H9 (cell line): ENCODE measurements around the gene R3HDML. TPM values are rescaled to one million over a fixed set of nuclear protein-coding genes. Genes with fewer than 3 reads are reported as not detected.
A peak's percentile ranks its signal among the peaks of the same experiment; 100 is the strongest.

ENCODE experiments used
- DNase-seq: peaks from one replicate; pipeline ENCODE4 v3.0.0-alpha.2; 2017
- H2AFZ ChIP-seq: one replicate; pipeline ENCODE4 v1.6.1; 2013; ENCODE audit warnings: mild to moderate bottlenecking, low read length, control low read depth, moderate library complexity
- H2AK5ac ChIP-seq: 2 replicates; pipeline ENCODE4 v1.6.1; 2013; ENCODE audit warnings: low read length, control low read depth, mixed read lengths; ENCODE audit not compliant: insufficient read length
- H2BK120ac ChIP-seq: one replicate; pipeline ENCODE4 v1.6.1; 2013; ENCODE audit warnings: low read depth, mild to moderate bottlenecking, low read length, control low read depth, inconsistent platforms; ENCODE audit not compliant: poor library complexity, severe bottlenecking
- H2BK12ac ChIP-seq: 2 replicates; pipeline ENCODE4 v1.6.1; 2013; ENCODE audit warnings: low read length, control low read depth, mixed read lengths, low read depth; ENCODE audit not compliant: insufficient read length
- H2BK15ac ChIP-seq: 2 replicates; pipeline ENCODE4 v1.6.1; 2013; ENCODE audit warnings: low read depth, low read length, control low read depth
- H2BK20ac ChIP-seq: one replicate; pipeline ENCODE4 v1.6.1; 2013; ENCODE audit warnings: low read depth, mild to moderate bottlenecking, low read length, control low read depth, inconsistent platforms; ENCODE audit not compliant: poor library complexity, severe bottlenecking
- H2BK5ac ChIP-seq: 2 replicates; pipeline ENCODE4 v1.6.1; 2013; ENCODE audit warnings: low read length, control low read depth, mixed read lengths; ENCODE audit not compliant: insufficient read length
- H3K14ac ChIP-seq: 2 replicates; pipeline ENCODE4 v1.6.1; 2013; ENCODE audit warnings: low read length, control low read depth; ENCODE audit not compliant: insufficient read depth
- H3K18ac ChIP-seq: 2 replicates; pipeline ENCODE4 v1.6.1; 2013; ENCODE audit warnings: low read depth, mild to moderate bottlenecking, mixed read lengths, low read length, control low read depth; ENCODE audit not compliant: insufficient read length
- H3K23ac ChIP-seq: 2 replicates; pipeline ENCODE4 v1.6.1; 2013; ENCODE audit warnings: low read length, control low read depth, mixed read lengths, low read depth; ENCODE audit not compliant: insufficient read length
- H3K23me2 ChIP-seq: 2 replicates; pipeline ENCODE4 v1.6.1; 2013; ENCODE audit warnings: low read depth, mild to moderate bottlenecking, mixed read lengths, low read length, control low read depth; ENCODE audit not compliant: insufficient read length, poor library complexity, severe bottlenecking
- H3K27ac ChIP-seq: 2 replicates; pipeline ENCODE4 v1.5.1; 2013; ENCODE audit warnings: low read length, control low read depth, mixed read lengths, low read depth; ENCODE audit not compliant: insufficient read length
- H3K27me3 ChIP-seq: 2 replicates; pipeline ENCODE4 v1.6.1; 2013; ENCODE audit warnings: low read length, control low read depth, inconsistent platforms; ENCODE audit not compliant: insufficient read depth
- H3K4ac ChIP-seq: 2 replicates; pipeline ENCODE4 v1.6.1; 2013; ENCODE audit warnings: low read depth, mild to moderate bottlenecking, control low read depth, inconsistent platforms, low read length, moderate library complexity
- H3K4me1 ChIP-seq: 2 replicates; pipeline ENCODE4 v1.6.1; 2013; ENCODE audit warnings: low read length, control low read depth, inconsistent platforms; ENCODE audit not compliant: insufficient read depth
- H3K4me2 ChIP-seq: 2 replicates; pipeline ENCODE4 v1.6.1; 2013; ENCODE audit warnings: low read length, control low read depth, mixed read lengths; ENCODE audit not compliant: insufficient read length, insufficient read depth
- H3K56ac ChIP-seq: 2 replicates; pipeline ENCODE4 v1.6.1; 2013; ENCODE audit warnings: low read depth, mild to moderate bottlenecking, mixed read lengths, low read length, control low read depth; ENCODE audit not compliant: insufficient read length
- H3K79me1 ChIP-seq: 2 replicates; pipeline ENCODE4 v1.6.1; 2013; ENCODE audit warnings: low read depth, mild to moderate bottlenecking, moderate library complexity, low read length, control low read depth, inconsistent platforms; ENCODE audit not compliant: insufficient read depth, poor library complexity, severe bottlenecking
- H3K79me2 ChIP-seq: 2 replicates; pipeline ENCODE4 v1.6.1; 2013; ENCODE audit warnings: low read length, control low read depth, inconsistent platforms; ENCODE audit not compliant: insufficient read depth
- H3K9ac ChIP-seq: 2 replicates; pipeline ENCODE4 v1.6.1; 2013; ENCODE audit warnings: low read length, control low read depth, mixed read lengths; ENCODE audit not compliant: insufficient read length; ENCODE audit errors: extremely low read depth
- H3K9me3 ChIP-seq: one replicate; pipeline ENCODE4 v1.6.1; 2013; ENCODE audit warnings: low read depth, low read length, inconsistent platforms; ENCODE audit not compliant: control insufficient read depth
- H3T11ph ChIP-seq: one replicate; pipeline ENCODE4 v1.6.1; 2013; ENCODE audit warnings: mild to moderate bottlenecking, low read length, control low read depth, inconsistent platforms
- H4K20me1 ChIP-seq: one replicate; pipeline ENCODE4 v1.6.1; 2013; ENCODE audit not compliant: control insufficient read depth, insufficient read length, insufficient read depth
- H4K5ac ChIP-seq: 2 replicates; pipeline ENCODE4 v1.6.1; 2013; ENCODE audit warnings: low read depth, mild to moderate bottlenecking, mixed read lengths, low read length, control low read depth; ENCODE audit not compliant: insufficient read length
- H4K8ac ChIP-seq: replicated peaks from 2 replicates; pipeline ENCODE4 v1.6.1; 2013; ENCODE audit warnings: low read length, control low read depth, mixed read lengths, low read depth; ENCODE audit not compliant: insufficient read length
- H4K91ac ChIP-seq: 2 replicates; pipeline ENCODE4 v1.6.1; 2013; ENCODE audit warnings: low read depth, mild to moderate bottlenecking, moderate library complexity, mixed read lengths, low read length, control low read depth; ENCODE audit not compliant: insufficient read length
- H3K27ac Mint-ChIP-seq, 3 experiments: 2 replicates in 2 of 3; 3 replicates in 1 of 3; pipeline ENCODE4 v1.8.0; 2020 to 2021; ENCODE audit warnings: mixed read lengths in 3 of 3, mild to moderate bottlenecking in 1 of 3, moderate library complexity in 1 of 3
- H3K27me3 Mint-ChIP-seq: 2 replicates; pipeline ENCODE4 v1.8.0; 2021; ENCODE audit warnings: low read depth, mild to moderate bottlenecking, moderate library complexity, mixed read lengths
- H3K36me3 Mint-ChIP-seq, 3 experiments: 2 replicates in 2 of 3; 3 replicates in 1 of 3; pipeline ENCODE4 v1.8.0; 2020 to 2021; ENCODE audit warnings: low read depth in 3 of 3, mixed read lengths in 3 of 3; ENCODE audit not compliant: insufficient read depth in 1 of 3
- H3K4me1 Mint-ChIP-seq, 2 experiments: 2 replicates each; pipeline ENCODE4 v1.8.0; 2020; ENCODE audit warnings: mixed read lengths in 2 of 2
- H3K4me3 Mint-ChIP-seq, 2 experiments: 2 replicates in 1 of 2; 3 replicates in 1 of 2; pipeline ENCODE4 v1.8.0; 2020 to 2021; ENCODE audit warnings: mild to moderate bottlenecking in 2 of 2, mixed read lengths in 2 of 2, moderate library complexity in 1 of 2
- H3K9me3 Mint-ChIP-seq, 2 experiments: 2 replicates in 1 of 2; 3 replicates in 1 of 2; pipeline ENCODE4 v1.8.0; 2020; ENCODE audit warnings: mild to moderate bottlenecking in 2 of 2, mixed read lengths in 2 of 2, moderate library complexity in 1 of 2
- CTCF ChIP-seq: fragments of 200-600 bp; sonication (generic); conservative IDR thresholded peaks from 3 replicates; pipeline ENCODE4 v1.8.0; 2021; ENCODE audit warnings: antibody characterized with exemption, mild to moderate bottlenecking
- WGBS: extraction: QIAGEN DNeasy Blood & Tissue Kit; methylation state at CpG from one replicate; pipeline ENCODE4 v1.1.7; 2013; ENCODE audit warnings: missing lambda C conversion rate, low lambda C conversion rate, mixed read lengths; ENCODE audit not compliant: insufficient read length; ENCODE audit errors: extremely low coverage; 5-methylcytosine and 5-hydroxymethylcytosine counted together
- total RNA-seq: library from RNA; stranded (reverse); gene quantifications from 2 replicates; pipeline ENCODE4 v1.2.1, GENCODE V29; 2021

Gene R3HDML
- total RNA-seq, 1 experiment from 2014 or later, result not detected

- peak overlapping the region; percentile 3 for H3K4me2 ChIP-seq
- H3K9ac ChIP-seq, result no peak overlapping the region
Measured at GRCh38 chr20:44388466-44389023, 51.7 kb downstream of the R3HDML start.

More at GRCh38 chr20:44388466-44389023, 51.7 kb downstream of the R3HDML start:
- H4K20me1 ChIP-seq, result no peaks in the 10 kb centered on the region
- no peak overlapping the region for H4K5ac ChIP-seq
- H3K27me3 Mint-ChIP-seq, result peaks cover 15% of the 10 kb centered on the region
- H3K18ac ChIP-seq, result no peak overlapping the region
- no peak overlapping the region for H2BK20ac ChIP-seq
- H2BK5ac ChIP-seq, result no peak overlapping the region
- peak; percentile 94 for DNase-seq
- H3K23me2 ChIP-seq, result no peaks in the 10 kb centered on the region
- H2AFZ ChIP-seq, result no peak overlapping the region
- H3K27ac Mint-ChIP-seq, result no peak overlapping the region
- no peaks in the 10 kb centered on the region for H3K27me3 ChIP-seq
- H3K27ac ChIP-seq, result no peak overlapping the region
- peak overlapping the region; percentile 45 to 49 for H3K4me3 Mint-ChIP-seq
- no peak overlapping the region for H2BK120ac ChIP-seq
- no peaks in the 10 kb centered on the region; a peak in 1 of 5 replicates for H3K9me3 Mint-ChIP-seq
- no peak overlapping the region for H3T11ph ChIP-seq
- H2AK5ac ChIP-seq, result no peak overlapping the region
- no peak overlapping the region for H3K56ac ChIP-seq
- no peak overlapping the region for H4K91ac ChIP-seq
- WGBS, result no CpG with 5 or more reads among the region's 29 CpGs
- TF ChIP-seq CTCF, result peak; percentile 86
- H2BK12ac ChIP-seq, result no peak overlapping the region
- H2BK15ac ChIP-seq, result no peak overlapping the region
- H3K4me1 ChIP-seq, result no peaks in the 10 kb centered on the region
- H3K4me1 Mint-ChIP-seq, result peaks cover 8% of the 10 kb centered on the region in 2 experiments
- H4K8ac ChIP-seq, result no peak overlapping the region
- no peaks in the 10 kb centered on the region for H3K79me1 ChIP-seq
- no peak overlapping the region for H3K23ac ChIP-seq
- no peaks in the 10 kb centered on the region for H3K9me3 ChIP-seq
- no peaks in the 10 kb centered on the region for H3K79me2 ChIP-seq
- no peak overlapping the region for H3K14ac ChIP-seq
- H3K4ac ChIP-seq, result no peak overlapping the region
- H3K36me3 Mint-ChIP-seq, result no peaks in the 10 kb centered on the region
